Right atrium auricular region (tissue), 2 donors: Measurements from ENCODE around the gene DHX29. TPM values are rescaled to one million over a fixed set of nuclear protein-coding genes. Genes with fewer than 3 reads are reported as not detected.
A peak's percentile ranks its signal among the peaks of the same experiment; 100 is the strongest.

Experiments
- DNase-seq: peaks from one replicate; pipeline ENCODE4 v3.0.0-alpha.2; 2019; ENCODE audit warnings: low spot score
- H3K27ac ChIP-seq, 2 donors: fragments of 200-600 bp; sonication (generic); 1 replicate in 1 of 2; 2 replicates in 1 of 2; pipeline ENCODE4 v1.5.1; 2016 to 2019
- H3K27me3 ChIP-seq, 2 donors: fragments of 200-600 bp; sonication (generic); one replicate each; pipeline versions ENCODE4 v1.5.1 to v1.6.0; 2017 to 2019
- H3K36me3 ChIP-seq: fragments of 200-600 bp; sonication (generic); one replicate; pipeline ENCODE4 v1.5.1; 2016
- H3K4me1 ChIP-seq, 2 donors: fragments of 200-600 bp; sonication (generic); one replicate each; pipeline versions ENCODE4 v1.5.1 to v1.6.0; 2017 to 2019
- H3K4me3 ChIP-seq, 2 donors: fragments of 200-600 bp; sonication (generic); 1 replicate in 1 of 2; 2 replicates in 1 of 2; pipeline ENCODE4 v1.5.1; 2017 to 2019; ENCODE audit warnings: mild to moderate bottlenecking in 1 of 2, moderate library complexity in 1 of 2
- H3K9me3 ChIP-seq, 2 donors: fragments of 200-600 bp; sonication (generic); one replicate each; pipeline ENCODE4 v1.5.1; 2019
- total RNA-seq, 2 donors: library from RNA; depleted of rRNA; stranded (reverse); fragments of >200 nt; gene quantifications; one replicate each; pipeline ENCODE4 v1.1.0, GENCODE V29; 2016
- TF ChIP-seq, protein P1 (sequence below), 2 donors: fragments of 200-600 bp; sonication (generic); IDR thresholded peaks; one replicate each; pipeline ENCODE4 v1.5.1; 2019; ENCODE audit warnings: antibody characterized with exemption in 2 of 2

Gene DHX29
- total RNA-seq, 2 donors from 2014 or later, result 17.5 to 20.9 TPM

DNA sequence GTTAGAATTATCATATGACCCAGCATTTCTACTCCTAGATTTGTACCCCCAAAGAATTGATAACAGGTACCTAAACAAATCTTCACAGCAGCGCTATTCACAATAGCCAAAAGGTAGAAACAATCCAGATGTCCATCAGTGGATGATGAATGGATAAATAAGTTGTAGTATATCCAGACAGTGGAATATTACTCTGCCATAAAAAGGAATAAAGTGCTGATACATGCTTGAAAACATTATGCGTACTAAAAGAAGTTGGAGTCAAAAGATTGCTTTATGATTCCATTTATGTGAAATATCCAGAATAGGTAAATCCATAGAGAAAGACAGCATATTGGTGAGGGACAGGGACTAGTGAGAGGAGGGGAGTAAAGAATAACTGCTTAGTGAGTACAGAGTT lies 26.3 kb upstream of the DHX29 start:
- Histone ChIP-seq H3K27me3 (no peaks in the 10 kb centered on the region), H3K9me3 (no peaks in the 10 kb centered on the region), H3K36me3 (peaks cover 14% of the 10 kb centered on the region), H3K27ac (no peak overlapping the region), H3K4me1 (no peaks in the 10 kb centered on the region), H3K4me3 (no peak overlapping the region)
- TF ChIP-seq, protein P1, sequence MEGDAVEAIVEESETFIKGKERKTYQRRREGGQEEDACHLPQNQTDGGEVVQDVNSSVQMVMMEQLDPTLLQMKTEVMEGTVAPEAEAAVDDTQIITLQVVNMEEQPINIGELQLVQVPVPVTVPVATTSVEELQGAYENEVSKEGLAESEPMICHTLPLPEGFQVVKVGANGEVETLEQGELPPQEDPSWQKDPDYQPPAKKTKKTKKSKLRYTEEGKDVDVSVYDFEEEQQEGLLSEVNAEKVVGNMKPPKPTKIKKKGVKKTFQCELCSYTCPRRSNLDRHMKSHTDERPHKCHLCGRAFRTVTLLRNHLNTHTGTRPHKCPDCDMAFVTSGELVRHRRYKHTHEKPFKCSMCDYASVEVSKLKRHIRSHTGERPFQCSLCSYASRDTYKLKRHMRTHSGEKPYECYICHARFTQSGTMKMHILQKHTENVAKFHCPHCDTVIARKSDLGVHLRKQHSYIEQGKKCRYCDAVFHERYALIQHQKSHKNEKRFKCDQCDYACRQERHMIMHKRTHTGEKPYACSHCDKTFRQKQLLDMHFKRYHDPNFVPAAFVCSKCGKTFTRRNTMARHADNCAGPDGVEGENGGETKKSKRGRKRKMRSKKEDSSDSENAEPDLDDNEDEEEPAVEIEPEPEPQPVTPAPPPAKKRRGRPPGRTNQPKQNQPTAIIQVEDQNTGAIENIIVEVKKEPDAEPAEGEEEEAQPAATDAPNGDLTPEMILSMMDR (IDR thresholded peaks at IDR 0.05), result no peak
- no peak for DNase-seq

DNA sequence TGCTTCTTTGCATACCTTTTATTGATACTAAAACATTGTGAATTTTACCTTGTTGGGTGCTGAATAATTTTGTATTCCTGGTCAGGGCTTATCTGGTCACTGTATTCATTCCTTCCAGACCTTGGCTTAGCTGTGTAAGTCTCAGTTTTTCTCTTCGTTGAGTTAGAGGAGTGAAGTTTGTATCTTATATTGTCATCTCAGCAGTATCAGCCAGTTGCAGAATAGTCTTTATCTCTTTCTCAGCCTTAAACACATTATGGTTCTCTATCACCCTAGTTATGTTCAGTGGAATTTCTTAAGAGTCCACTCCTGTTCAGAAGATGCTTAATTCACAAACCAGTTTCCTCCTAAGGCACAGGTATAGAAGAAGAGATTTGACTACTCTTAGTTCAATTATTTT lies 25.5 kb upstream of the DHX29 start:
- no peaks in the 10 kb centered on the region for H3K9me3 ChIP-seq
- H3K27me3 ChIP-seq, result no peaks in the 10 kb centered on the region
- no peaks in the 10 kb centered on the region for H3K4me1 ChIP-seq
- DNase-seq, result no peak
- no peak overlapping the region for H3K27ac ChIP-seq
- H3K36me3 ChIP-seq, result peaks cover 14% of the 10 kb centered on the region
- H3K4me3 ChIP-seq, result no peak overlapping the region
- TF ChIP-seq, protein P1 (IDR thresholded peaks at IDR 0.05), result no peak

DNA sequence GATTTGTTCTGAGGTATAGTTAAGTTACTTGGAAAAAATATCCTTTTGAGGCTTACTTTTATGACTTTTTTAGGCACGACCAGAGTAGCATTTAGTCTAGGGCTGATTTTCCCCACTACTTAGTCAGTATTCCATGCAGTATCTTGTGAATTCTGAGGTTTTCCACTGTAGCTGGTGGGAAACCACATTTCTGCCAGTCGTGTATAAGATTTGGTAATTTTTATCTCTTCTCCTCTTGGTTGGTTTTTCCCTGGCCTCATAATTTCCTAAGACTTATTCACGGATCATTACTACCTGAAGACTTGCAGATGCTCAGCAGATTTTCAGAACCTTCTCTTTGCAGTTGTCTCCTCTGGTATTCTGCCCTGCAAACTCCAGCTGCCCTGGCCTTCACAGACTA lies 23.8 kb upstream of the DHX29 start:
- TF ChIP-seq, protein P1 (IDR thresholded peaks at IDR 0.05), result no peak
- Histone ChIP-seq H3K36me3 (peaks cover 14% of the 10 kb centered on the region), H3K9me3 (no peaks in the 10 kb centered on the region)

DNA sequence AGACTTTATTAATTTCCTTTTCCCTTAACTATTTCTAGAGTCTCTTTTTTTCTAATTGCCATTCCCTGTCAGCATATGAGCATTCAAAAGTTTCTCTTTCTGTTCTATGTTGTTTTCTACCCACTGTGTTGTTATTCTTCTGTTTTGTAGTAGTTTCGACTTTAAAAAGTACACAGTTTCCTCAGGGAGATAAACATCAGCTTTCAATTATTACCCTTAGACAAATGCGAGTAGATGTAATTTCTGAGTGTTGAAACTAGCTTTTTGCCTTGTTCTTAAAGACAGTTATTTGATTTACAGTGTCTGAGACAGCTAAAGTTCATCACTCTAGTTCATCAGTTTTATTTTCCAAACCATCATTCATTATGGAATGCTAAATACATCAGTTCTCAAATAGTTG lies 19.8 kb upstream of the DHX29 start:
- no peak for DNase-seq
- no peak overlapping the region for H3K27ac ChIP-seq
- no peaks in the 10 kb centered on the region for H3K9me3 ChIP-seq
- H3K27me3 ChIP-seq, result no peaks in the 10 kb centered on the region
- TF ChIP-seq, protein P1 (IDR thresholded peaks at IDR 0.05), result no peak
- no peaks in the 10 kb centered on the region for H3K4me1 ChIP-seq
- H3K4me3 ChIP-seq, result no peak overlapping the region
- H3K36me3 ChIP-seq, result peaks cover 29% of the 10 kb centered on the region

More for the DNA sequence above, 23.8 kb upstream of the DHX29 start:
- Histone ChIP-seq H3K4me1 (no peaks in the 10 kb centered on the region), H3K27ac (no peak overlapping the region), H3K4me3 (no peak overlapping the region), H3K27me3 (no peaks in the 10 kb centered on the region)
- DNase-seq, result no peak

DNA sequence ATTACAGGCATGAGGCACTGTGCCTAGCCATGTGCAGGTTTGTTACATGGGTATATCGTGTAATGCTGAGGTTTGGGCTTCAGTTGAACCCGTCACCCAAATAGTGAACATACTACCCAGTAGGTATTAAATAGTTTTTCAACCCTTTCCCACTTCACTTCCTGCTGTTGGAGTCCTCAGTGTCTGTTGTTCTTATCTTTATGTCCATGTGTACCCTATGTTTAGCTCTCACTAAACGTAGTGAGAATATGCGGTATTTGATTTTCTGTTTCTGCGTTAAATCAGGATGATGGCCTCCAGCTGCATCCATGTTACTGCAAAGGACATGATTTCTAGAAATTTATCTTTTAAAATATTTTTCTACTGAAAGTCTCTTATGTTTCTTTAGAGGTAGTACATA lies 18.1 kb upstream of the DHX29 start:
- TF ChIP-seq, protein P1 (IDR thresholded peaks at IDR 0.05), result no peak
- no peak overlapping the region for H3K27ac ChIP-seq
- no peaks in the 10 kb centered on the region for H3K27me3 ChIP-seq
- H3K4me1 ChIP-seq, result no peaks in the 10 kb centered on the region
- H3K4me3 ChIP-seq, result no peak overlapping the region
- no peak for DNase-seq
- H3K9me3 ChIP-seq, result no peaks in the 10 kb centered on the region
- H3K36me3 ChIP-seq, result peaks cover 22% of the 10 kb centered on the region

DNA sequence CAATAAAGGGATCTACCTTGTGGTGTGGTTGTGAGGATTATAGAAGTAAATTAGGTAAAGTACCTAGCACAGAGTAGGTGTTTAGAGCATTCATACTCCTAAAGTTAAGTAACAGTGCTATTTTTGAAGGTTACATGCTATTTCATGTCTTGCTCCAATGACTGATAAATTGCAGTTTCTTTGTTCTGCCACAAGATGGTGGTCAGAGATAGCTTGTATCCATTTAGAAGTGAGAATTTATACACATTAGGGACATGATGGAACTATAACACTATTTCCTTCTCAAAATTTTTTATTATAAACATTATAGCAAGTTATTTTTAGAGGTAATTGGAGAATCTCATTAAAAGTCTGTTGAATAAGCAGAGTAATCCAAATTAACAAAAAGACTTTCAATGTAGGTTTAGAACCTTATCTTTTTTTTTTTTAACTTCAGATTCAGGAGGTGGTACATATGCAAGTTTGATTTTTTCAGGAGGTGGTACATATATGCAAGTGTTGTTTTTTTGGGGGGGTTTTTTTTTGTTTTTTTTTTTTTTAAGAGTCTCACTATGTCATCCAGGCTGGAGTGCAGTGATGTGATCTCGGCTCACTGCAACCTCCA lies 17.4 kb upstream of the DHX29 start:
- no peak overlapping the region for H3K27ac ChIP-seq
- TF ChIP-seq, protein P1 (IDR thresholded peaks at IDR 0.05), result peak; percentile 30 to 68

More for the DNA sequence above, 17.4 kb upstream of the DHX29 start:
- no peak for DNase-seq
- Histone ChIP-seq H3K36me3 (peaks cover 22% of the 10 kb centered on the region), H3K4me3 (no peak overlapping the region), H3K9me3 (no peaks in the 10 kb centered on the region), H3K4me1 (no peaks in the 10 kb centered on the region), H3K27me3 (no peaks in the 10 kb centered on the region)
